Activated CD8-positive, alpha-beta memory T cell treated with anti-CD3 and anti-CD28 coated beads, Interleukin-2, amount 50 U/mL, for 24 hours (primary cell): ENCODE measurements around the gene RHBDF1.
A peak's percentile ranks its signal among the peaks of the same experiment; 100 is the strongest.

Experiments used
- DNase-seq: peaks from one replicate; pipeline ENCODE4 v3.0.0-alpha.2; 2020; ENCODE audit errors: extremely low read depth

Gene RHBDF1

GRCh38 chr16:75580-76501 lies 3.4 kb upstream of the RHBDF1 start:
- no peak for DNase-seq

DNA sequence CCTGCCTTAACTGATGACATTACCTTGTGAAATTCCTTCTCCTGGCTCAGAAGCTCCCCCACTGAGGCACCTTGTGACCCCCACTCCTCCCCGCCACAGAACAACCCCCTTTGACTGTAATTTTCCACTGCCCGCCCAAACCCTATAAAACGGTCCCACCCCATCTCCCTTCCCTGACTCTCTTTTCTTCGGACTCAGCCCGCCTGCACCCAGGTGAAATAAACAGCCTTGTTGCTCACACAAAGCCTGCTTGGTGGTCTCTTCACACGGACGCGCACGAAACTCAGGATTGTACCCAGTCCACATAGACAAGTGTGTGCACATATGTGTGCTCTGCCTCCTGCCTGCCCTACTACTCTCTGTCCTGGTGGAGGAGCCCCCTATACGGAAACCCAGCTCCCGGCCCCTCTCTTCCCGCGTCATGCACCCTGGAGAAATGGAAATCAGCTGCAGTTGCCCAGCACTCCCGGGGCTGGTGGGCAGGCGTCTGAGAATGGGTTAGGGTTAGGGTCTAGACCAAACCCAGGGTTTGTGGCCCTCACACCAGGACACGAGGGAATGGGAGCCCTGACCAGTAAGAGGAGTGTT lies 2.4 kb upstream of the RHBDF1 start:
- no peak for DNase-seq

DNA sequence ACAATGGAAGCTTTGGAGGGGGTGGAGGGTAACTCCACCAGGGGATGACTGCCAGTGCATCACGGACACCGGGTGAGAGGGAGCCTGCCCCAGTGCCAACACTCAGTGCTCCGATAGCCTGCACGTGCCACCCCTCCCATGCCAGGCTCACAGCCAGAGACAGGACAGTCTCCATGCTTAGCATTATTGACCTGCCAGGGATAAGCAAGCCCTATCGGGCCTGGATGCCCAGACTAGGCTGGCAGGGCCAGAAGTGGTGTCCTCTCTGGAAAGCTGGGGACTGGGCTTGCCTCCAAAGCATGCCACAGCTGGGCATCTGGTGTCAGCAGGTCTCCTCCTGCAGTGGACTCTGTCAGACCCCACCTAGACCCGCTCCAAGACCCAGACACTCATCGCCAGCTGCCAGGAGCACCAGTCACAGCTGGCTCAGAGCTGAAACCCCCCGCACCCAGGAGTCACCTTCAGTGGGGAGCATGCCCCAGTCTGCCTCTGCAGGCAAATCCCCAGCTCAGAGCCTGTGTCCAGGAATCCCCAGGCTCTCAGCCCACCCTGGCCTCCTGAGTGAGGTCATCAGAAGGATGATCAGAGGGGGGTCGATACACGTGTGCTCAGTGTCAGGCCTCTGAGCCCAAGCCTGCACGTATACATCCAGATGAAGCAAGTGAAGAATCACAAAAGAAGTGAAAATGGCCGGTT lies 1.8 kb upstream of the RHBDF1 start:
- DNase-seq, result no peak

- DNase-seq, result no peak
These were observed 660 bp downstream of the RHBDF1 start for GRCh38 chr16:71540-72401.

DNA sequence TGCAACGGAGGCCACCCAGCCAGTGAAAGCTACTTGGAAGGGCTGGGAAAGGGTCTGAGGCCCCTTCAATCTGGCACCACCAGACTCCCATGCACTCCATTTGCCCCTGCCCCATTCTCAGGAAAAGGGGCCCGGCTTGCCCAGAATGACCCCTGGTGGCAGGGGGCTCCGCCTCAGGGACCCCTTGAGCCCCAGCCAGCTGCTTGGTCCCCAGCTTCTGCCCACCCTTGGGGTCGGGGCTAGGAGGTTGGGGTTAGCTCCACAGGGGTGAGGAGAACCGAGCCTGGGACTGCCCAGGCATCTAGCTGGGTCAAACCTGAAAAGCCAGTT lies 1.3 kb downstream of the RHBDF1 start:
- no peak for DNase-seq

- DNase-seq, result no peak
These were observed 3.2 kb downstream of the RHBDF1 start for GRCh38 chr16:69181-69580.

DNA sequence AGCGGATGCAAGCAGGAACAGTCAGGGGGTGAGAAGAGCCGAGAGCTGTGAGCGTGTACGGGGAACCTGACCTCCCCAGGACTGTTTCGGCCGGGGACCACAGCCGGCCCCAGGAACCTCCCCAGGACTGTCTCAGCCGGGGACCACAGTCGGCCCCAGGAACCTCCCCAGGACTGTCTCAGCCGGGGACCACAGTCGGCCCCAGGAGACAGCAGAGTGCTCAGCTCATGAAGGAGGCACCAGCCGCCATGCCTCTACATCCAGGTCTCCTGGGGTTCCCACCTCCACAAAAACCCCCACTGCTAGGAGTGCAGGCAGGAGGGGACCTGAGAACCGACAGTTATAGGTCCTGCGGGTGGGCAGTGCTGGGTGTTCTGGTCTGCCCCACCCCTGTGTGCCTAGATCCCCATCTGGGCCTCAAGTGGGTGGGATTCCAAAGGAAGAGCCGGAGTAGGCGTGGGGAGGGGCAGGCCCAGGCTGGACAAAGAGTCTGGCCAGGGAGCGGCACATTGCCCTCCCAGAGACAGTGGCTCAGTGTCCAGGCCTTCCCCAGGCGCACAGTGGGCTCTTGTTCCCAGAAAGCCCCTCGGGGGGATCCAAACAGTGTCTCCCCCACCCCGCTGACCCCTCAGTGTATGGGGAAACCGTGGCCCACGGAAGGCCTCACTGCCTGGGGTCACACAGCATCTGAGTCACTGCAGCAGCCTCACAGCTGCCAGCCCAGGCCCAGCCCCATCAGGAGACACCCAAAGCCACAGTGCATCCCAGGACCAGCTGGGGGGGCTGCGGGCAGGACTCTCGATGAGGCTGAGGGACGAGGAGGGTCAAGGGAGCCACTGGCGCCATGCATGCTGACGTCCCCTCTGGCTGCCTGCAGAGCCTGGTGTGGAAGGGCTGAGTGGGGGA lies 4.3 kb downstream of the RHBDF1 start:
- DNase-seq, result no peak

DNA sequence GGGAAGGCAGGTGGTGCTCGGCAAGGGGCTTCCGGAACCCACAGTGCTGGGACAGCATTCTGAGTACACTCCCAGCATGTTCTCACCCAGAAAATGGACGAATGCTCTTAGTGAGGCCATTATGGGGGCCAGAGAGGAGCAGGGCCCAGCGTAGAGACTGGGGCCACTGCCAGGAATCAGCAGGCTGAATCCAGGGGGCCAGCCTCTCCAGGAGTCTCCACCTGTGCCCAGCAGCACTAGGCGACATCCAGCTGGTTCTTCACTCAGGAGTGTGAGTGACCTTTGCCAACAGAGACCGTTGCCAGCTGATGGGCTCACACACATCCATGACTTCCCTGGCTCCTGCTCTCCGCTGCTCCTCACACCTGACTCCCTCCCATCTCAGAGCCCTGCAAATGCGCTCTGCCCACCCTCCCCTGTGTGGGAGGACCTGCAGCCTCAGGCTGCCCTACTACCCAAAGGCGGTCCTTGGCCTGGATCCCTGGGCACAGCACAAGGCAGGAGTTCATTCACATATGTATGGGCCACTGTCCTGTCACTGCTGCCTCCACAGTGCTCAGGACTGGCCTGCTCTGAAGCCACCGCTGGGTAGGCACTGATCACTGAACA lies 5.1 kb downstream of the RHBDF1 start:
- no peak for DNase-seq

DNA sequence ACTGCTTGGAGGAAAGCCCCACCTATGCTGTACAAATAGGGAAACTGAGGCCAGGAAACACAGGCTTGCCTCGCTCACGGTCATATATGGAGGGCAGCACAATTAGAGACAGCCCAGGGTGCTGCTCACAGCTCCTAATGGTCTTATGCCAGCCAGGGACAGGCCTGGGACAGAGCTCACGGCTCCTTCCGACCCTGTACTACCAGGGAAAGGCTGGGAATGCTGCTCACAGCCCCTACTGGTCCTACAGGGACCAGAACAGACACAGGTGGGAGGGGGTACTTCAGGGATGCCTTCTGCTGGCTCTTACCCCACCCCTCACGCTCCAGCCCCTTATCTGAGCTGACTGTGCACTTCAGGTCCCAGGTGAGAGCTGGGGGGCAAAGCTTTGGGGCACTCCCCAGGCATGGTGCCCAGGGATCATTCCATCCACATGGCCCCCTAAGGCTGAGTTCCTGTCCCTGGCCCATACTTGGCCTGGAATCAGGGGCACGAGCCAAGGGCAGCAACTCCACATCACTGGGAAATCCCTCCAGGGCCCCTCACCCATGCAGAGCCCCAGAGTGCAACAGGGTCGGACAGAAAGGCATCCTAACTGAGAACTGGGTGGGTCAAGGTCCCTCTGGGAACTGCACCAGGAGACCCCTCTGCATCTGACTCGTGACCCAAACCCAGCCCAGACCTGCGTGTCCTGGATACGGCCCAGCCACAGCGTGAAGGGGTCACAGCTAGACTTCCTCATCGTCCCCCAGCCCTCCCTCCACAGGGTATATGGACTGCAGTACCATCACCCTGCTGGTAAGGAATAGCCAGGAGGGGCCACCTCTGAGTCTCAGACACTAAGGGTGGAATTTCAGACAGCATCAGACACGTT lies 5.9 kb downstream of the RHBDF1 start:
- no peak for DNase-seq

GRCh38 chr16:65745-66144 lies 6.7 kb downstream of the RHBDF1 start:
- peak; percentile 66 for DNase-seq

- DNase-seq, result no peak
These were observed 7.5 kb downstream of the RHBDF1 start for GRCh38 chr16:64914-65255.

DNA sequence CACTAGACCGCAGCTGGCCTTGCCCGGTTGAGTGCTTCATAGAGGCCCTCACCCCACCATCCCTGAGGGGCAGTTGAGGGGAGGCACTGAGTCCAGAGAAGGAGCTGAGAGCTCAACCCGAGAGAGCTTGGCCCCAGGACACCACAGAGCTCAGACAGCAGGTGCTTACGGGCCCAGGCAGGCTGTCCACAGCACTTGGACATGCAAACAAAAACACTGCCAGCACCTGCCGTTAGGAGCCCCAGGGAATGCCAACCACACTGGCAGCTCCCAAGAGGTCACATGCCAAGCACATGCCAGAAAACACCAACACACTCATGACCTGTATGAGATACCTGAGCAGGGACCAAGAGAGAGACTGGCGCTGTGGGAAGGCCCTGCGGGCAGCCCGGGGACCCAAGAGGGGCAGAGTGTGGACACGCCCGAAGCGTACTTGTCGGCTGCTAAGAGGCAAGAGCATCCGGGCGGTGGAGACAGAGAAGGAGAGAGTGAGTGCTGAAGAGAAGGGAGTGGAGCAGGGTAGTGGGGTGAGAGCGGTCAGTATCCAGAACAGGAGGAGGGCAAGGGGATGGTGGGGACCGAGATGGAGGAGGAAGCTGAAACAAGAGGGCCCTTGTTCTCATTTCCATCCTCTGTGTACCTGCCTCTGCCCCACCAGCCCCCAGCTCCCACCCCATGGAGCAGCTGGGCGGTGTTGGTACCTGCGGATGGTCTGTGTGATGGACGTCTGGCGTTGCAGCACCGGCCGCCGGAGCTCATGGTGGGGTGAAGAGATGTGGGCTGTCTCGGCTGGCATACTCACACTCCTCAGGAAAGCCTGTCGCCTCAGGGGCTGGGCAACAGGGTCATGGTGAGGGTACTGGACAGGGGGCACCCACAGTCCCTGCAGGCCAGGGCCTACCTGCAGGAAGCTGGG lies 8.2 kb downstream of the RHBDF1 start:
- no peak for DNase-seq

GRCh38 chr16:63466-63865 lies 9.0 kb downstream of the RHBDF1 start:
- DNase-seq, result no peak

DNA sequence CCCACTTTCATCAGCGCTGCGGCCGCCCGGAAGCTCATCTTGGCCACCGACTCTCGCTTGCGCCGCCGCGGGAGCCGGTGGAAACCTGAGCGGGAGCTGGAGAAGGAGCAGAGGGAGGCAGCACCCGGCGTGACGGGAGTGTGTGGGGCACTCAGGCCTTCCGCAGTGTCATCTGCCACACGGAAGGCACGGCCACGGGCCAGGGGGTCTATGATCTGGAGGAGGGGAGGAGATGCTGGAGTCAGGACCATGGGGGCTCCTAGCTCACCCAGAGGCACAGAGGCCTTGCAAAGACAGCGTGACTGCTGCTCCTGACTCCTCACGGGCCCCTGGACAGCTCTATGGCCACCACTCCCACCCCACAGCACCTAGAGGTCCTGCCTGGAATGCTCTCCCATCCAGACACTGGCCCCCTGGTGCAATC lies 9.5 kb downstream of the RHBDF1 start:
- DNase-seq, result no peak

DNA sequence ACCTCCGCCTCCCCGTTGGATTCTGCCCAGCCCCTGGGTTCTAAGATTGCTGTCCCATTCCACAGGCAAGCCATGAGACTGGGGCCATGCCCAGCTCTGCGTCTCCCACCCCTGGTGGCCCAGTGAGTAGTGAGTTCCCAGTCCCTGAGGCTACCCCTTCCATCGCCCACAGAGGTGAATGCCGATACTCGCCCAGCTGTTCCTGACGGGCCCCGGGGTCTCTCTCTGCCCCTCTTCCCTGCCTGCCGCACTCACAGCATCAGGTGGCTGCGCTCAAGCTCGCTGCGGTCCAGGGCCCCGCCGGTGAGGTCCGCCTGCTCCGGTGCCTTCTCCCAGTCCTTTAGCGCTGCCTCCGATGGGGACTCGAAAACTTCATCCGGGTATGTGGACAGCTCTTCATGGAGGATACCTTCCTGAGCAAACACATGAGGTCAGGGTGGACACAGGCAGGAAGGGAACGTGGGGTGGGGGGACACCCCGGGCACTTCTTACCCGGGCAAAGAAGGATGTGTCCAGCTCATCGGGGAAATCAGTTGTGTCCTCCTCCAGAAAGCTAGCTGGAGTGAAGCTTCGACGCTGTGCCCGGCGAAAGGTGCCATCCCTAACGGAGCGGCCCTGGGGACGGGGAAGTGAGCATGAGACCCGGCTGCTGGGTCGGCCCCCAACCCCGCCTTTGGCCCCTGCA lies 10.0 kb downstream of the RHBDF1 start:
- no peak for DNase-seq

DNA sequence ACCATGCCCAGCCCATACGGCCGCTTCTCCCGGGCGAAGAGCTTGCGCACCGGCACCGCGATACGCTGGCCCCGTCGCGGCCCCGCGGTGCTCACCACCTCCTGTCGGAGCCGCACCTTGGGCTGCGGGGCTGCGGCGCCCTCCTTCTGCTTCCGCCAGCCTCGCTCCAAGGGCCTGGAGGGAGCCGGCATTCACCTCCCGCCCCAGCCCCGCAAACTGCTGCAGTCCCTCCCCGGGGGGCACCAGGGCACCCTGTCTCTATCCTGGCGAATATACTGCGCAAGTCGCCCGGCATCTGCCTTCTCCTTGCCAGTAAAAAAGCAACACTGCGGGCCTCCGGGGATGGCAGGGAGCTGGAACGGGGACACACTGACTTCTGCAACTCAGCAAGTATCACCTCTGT lies 10.6 kb downstream of the RHBDF1 start:
- DNase-seq, result no peak

DNA sequence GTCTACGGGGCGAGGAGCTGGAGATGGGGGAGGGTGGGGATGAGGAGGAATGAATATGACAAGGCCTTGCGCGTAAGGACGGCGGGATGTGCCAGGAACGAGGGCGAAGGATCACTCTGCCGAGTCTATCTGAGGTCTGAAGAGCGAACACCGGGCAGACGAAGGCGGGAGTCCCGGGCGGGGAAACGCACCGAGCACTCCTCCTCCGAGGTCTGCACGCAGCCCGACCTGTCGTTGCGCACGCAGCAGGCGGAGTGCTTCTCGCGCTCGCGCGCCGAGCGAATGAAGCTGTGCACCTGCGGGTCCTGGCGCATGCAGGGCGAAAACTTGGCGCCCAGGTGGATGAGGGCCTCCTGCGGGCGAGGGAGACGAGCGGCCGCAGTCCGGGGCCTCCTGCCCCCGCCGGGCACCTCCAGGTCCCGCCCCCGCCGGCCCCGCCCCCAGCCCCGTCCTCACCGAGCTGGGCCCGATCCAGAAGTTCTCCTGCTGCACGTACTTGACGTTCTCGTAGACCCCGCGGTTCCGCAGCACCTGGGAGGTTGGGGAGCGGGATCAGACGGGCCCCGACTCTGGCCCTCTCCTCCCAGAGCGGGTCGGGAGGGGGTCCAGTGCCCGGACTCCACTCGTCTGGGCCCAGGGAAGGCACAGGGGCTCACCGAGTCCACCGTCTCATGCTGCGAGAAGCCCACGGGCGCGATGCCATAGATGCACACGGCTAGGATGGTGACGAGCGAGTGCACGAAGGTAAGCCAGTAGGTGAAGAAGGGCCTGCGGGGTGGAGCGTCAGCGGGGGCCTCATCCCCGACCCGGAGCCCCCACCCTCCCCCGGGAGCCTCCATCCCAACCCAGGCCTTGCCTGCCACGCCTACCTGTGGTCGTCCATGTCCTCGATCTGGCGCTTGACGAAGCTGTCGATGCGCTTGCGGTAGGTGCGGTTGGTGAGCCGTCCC lies 11.2 kb downstream of the RHBDF1 start:
- no peak for DNase-seq
